ENCODE measurements around the gene C4orf51.
"Not testable (repeated sequence)": the region's sequence is repeated elsewhere in the genome, so short reads cannot be mapped to it uniquely, and the experiment has no call there.

C4orf51 gene

DNA sequence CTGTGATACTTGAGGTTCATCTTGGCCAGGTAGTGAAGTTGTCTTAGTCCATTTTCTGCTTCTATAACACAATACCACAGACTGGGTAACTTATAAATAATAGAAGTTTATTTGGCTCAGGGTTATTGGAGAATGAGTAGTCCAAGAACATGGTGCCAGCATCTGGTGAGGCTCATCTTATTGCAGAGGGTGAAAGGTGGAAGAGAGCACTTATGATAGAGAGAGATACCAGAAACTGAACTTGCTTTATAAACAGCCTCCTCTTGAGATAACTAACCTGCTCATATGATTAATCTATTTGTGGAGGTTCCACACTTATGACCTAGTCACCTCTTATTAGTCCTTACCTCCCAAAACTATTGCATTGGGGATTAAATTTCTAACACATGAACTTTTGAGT lies 1.6 kb downstream of the C4orf51 start:
- no peak for DNase-seq (ENCODE audit: low spot score)
- CTCF ChIA-PET: no interaction called here
- no peak overlapping the region for H3K27ac ChIP-seq
- TF ChIP-seq, protein P1, sequence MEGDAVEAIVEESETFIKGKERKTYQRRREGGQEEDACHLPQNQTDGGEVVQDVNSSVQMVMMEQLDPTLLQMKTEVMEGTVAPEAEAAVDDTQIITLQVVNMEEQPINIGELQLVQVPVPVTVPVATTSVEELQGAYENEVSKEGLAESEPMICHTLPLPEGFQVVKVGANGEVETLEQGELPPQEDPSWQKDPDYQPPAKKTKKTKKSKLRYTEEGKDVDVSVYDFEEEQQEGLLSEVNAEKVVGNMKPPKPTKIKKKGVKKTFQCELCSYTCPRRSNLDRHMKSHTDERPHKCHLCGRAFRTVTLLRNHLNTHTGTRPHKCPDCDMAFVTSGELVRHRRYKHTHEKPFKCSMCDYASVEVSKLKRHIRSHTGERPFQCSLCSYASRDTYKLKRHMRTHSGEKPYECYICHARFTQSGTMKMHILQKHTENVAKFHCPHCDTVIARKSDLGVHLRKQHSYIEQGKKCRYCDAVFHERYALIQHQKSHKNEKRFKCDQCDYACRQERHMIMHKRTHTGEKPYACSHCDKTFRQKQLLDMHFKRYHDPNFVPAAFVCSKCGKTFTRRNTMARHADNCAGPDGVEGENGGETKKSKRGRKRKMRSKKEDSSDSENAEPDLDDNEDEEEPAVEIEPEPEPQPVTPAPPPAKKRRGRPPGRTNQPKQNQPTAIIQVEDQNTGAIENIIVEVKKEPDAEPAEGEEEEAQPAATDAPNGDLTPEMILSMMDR (conservative IDR thresholded peaks at IDR 0.05; ENCODE audit: low read depth): no peak
- POLR2A ChIA-PET (ENCODE audit: low non-redundant PET): no interaction called here

DNA sequence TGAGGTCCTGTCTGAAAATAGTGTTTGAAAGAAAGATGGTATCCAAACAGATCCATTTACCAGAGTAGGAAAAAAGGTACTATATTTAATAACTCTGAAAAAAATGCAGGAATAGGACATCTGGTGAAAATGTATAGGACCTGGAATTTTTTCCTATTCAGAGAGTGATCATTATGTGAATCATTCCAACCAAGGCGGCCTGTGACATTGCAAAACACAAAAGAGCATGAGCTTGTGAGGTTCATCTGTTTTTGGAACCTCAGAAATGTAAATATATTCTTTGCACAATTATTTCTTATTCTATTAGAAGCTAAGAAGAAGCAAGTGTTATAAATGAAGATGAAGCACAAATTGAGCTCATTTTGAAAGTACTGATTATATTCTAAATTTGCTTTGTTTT lies 2.0 kb downstream of the C4orf51 start:
- TF ChIP-seq, protein P1 (conservative IDR thresholded peaks at IDR 0.05; ENCODE audit: low read depth): no peak
- ChIA-PET POLR2A (ENCODE audit: low non-redundant PET) (no interaction called here), CTCF (no interaction called here)
- DNase-seq (ENCODE audit: low spot score): no peak
- no peak overlapping the region for H3K27ac ChIP-seq

DNA sequence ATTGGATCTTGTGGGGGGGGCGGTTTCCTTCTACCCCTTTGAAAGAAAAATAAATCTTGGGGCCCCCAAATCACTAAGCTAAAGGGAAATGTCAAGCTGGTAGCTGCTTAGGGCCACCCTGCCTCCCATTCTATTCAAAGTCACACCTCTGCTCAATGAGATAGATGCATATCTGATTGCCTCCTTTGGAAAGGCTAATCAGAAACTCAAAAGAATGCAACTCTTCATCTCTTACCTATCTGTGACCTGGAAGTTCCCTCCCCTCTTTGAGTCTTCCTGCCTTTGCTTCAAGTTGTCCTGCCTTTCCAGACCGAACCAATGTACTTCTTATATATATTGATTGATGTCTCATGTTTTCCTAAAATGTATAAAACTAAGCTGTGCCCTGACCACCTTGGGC lies 7.0 kb downstream of the C4orf51 start:
- no peak overlapping the region for H3K27ac ChIP-seq
- no peak for DNase-seq (ENCODE audit: low spot score)
- ChIA-PET POLR2A (ENCODE audit: low non-redundant PET) (no interaction called here), CTCF (no interaction called here)
- TF ChIP-seq, protein P1 (conservative IDR thresholded peaks at IDR 0.05; ENCODE audit: low read depth): no peak

DNA sequence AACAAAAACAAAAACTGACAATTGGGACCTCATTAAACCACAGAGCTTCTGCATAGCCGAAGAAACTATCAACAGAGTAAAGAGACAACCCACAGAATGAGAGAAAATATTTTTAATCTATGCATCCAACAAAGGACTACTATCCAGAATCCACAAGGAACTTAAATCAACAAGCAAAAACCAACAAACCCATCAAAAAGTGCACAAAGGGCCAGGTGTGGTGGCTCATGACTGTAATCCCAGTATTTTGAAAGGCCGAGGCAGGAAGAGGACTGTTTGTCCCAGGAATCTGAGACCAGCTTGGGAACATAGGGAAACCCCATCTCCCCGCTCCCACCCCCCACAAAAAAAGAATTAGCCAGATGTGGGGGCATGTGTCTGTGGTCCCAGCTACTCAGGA lies 10.7 kb downstream of the C4orf51 start:
- TF ChIP-seq, protein P1 (conservative IDR thresholded peaks at IDR 0.05; ENCODE audit: low read depth): no peak
- H3K27ac ChIP-seq: no peak overlapping the region
- CTCF ChIA-PET: no interaction called here
- DNase-seq (ENCODE audit: low spot score): no peak
- POLR2A ChIA-PET (ENCODE audit: low non-redundant PET): no interaction called here

DNA sequence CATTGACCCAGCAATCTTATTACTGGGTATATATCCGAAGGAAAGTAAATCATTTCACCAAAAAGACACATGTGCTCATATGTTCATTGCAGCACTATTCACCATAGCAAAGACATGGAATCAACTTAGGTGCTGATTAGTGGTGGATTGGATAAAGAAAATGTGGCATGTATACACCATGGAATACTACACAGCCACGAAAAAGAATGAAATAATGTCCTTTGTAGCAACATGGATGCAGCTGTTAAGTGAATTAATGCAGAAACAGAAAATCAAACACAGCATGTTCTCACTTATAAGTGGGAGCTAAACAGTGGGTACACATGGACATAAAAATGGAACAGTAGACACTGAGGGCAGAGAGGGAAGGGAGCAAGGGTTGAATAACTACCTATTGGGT lies 11.5 kb downstream of the C4orf51 start:
- DNase-seq (ENCODE audit: low spot score); CTCF ChIA-PET; POLR2A ChIA-PET (ENCODE audit: low non-redundant PET); H3K27ac ChIP-seq: not testable (repeated sequence)

DNA sequence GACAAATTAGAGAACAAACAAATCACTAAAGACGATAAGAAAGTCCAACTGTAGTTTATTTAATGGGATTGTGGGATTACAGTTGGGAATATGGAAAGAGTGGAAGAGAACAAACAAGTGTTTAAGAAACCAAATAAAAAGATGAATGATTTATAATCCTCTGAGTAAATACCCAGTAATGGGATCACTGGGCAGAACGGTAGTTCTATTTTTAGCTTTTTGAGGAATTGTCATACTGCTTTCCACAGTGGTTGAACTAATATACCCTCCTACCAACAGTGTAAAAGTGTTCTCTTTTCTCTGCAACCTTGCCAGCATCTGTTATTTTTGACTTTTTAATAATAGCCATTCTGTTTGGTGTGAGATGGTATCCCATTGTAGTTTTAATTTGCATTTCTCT lies 15.0 kb downstream of the C4orf51 start:
- ChIA-PET POLR2A (ENCODE audit: low non-redundant PET) (no interaction called here), CTCF (no interaction called here)
- TF ChIP-seq, protein P1 (conservative IDR thresholded peaks at IDR 0.05; ENCODE audit: low read depth): no peak
- H3K27ac ChIP-seq: no peak overlapping the region
- DNase-seq (ENCODE audit: low spot score): no peak

DNA sequence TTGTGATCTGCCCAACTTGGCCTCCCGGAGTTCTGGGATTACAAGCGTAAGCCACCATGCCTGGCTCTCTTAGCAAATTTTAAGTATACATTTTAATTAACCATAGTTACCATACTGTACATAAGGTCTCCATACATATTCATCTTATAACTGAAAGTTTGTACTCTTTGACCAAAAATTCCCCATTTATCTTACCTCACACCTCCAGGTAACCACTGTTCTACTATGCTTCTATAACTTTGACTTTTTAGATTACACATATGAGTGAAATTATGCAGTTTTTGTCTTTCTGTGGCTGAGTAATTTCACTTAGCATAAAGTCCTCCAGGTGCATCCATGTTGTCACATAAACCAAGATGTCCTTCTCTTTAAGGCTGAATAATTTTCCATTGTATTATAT lies 17.4 kb downstream of the C4orf51 start:
- H3K27ac ChIP-seq: no peak overlapping the region
- no peak for DNase-seq (ENCODE audit: low spot score)
- ChIA-PET CTCF (no interaction called here), POLR2A (ENCODE audit: low non-redundant PET) (no interaction called here)
- TF ChIP-seq, protein P1 (conservative IDR thresholded peaks at IDR 0.05; ENCODE audit: low read depth): no peak

Data from RWPE1 (cell line).